Measurements from ENCODE around the gene GSK3A. TPM values are rescaled to one million over a fixed set of nuclear protein-coding genes. Genes with fewer than 3 reads are reported as not detected.

GSK3A gene
- total and polyA plus RNA-seq, 2 donors (not counting 1 experiment from before 2014, with no cell fraction given): 38.5 to 42.0 TPM

GRCh38 chr19:42233106-42233505, 9.3 kb downstream of the GSK3A start:
- Histone ChIP-seq H3K4me2 (replicated peaks; ENCODE audit: low read depth, low read length, poor library complexity, severe bottlenecking) (no peak overlapping the region), H2AFZ (ENCODE audit: insufficient read depth, low read depth, low read length, poor library complexity, severe bottlenecking) (no peak overlapping the region), H4K20me1 (ENCODE audit: control insufficient read depth, insufficient read depth, low read length, poor library complexity, severe bottlenecking) (peaks cover 85% of the 10 kb centered on the region), H3K79me2 (ENCODE audit: control insufficient read depth, insufficient read depth, low read length) (peaks cover 33% of the 10 kb centered on the region), H3K9ac (ENCODE audit: low read length) (no peak overlapping the region), H3K36me3 (replicated peaks in 1 of 2; ENCODE audit: control extremely low read depth in 1 of 2, control insufficient read depth in 1 of 2, extremely low read depth in 1 of 2, insufficient read depth in 2 of 2, low read length in 1 of 2) (peaks cover 3 to 76% of the 10 kb centered on the region in 2 experiments), H3K27ac (ENCODE audit: low read length in 2 of 2) (no peak overlapping the region), H3K4me1 (ENCODE audit: control insufficient read depth in 2 of 2, insufficient read depth in 2 of 2, low read length in 2 of 2) (no peaks in the 10 kb centered on the region), H3K27me3 (replicated peaks in 1 of 4; ENCODE audit: control extremely low read depth in 1 of 4, control insufficient read depth in 3 of 4, insufficient read depth in 4 of 4, low read length in 3 of 4) (no peaks in the 10 kb centered on the region), H3K9me3 (ENCODE audit: control extremely low read depth in 1 of 3, control insufficient read depth in 2 of 3, insufficient read depth in 1 of 3, low read length in 2 of 3) (no peaks in the 10 kb centered on the region), H3K4me3 (ENCODE audit: control extremely low read depth in 1 of 5, extremely low read depth in 1 of 5, insufficient read depth in 1 of 5, low read depth in 2 of 5, low read length in 4 of 5) (no peak overlapping the region)
- no peak overlapping the region for H3K27ac Mint-ChIP-seq
- H3K27me3 Mint-ChIP-seq: no peaks in the 10 kb centered on the region
- DNase-seq (no peak), ATAC-seq (ENCODE audit: low read depth) (no peak)
- H3K4me3 Mint-ChIP-seq: no peak overlapping the region
- ChIA-PET CTCF (interaction anchor here (0.7 to 1.2 kb wide), 4 partner anchors 13 to 125 kb away, joined by 3 to 4 read pairs (median 3); partner anchors contain the start of gene ZNF526), POLR2A (interaction anchor here (1.1 kb wide), 1 partner anchor 10 kb away, joined by 3 read pairs; the partner anchor contains the start of gene GSK3A)
- TF ChIP-seq, protein P1, sequence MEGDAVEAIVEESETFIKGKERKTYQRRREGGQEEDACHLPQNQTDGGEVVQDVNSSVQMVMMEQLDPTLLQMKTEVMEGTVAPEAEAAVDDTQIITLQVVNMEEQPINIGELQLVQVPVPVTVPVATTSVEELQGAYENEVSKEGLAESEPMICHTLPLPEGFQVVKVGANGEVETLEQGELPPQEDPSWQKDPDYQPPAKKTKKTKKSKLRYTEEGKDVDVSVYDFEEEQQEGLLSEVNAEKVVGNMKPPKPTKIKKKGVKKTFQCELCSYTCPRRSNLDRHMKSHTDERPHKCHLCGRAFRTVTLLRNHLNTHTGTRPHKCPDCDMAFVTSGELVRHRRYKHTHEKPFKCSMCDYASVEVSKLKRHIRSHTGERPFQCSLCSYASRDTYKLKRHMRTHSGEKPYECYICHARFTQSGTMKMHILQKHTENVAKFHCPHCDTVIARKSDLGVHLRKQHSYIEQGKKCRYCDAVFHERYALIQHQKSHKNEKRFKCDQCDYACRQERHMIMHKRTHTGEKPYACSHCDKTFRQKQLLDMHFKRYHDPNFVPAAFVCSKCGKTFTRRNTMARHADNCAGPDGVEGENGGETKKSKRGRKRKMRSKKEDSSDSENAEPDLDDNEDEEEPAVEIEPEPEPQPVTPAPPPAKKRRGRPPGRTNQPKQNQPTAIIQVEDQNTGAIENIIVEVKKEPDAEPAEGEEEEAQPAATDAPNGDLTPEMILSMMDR (IDR thresholded peaks at IDR 0.05): no peak
- no peak for TF ChIP-seq EZH2 (IDR thresholded peaks at IDR 0.05; ENCODE audit: borderline replicate concordance, insufficient read depth, low read depth, low read length, poor library complexity, severe bottlenecking)
- intact Hi-C loops (cut with micrococcal nuclease): no loop called here
- peaks cover 7% of the 10 kb centered on the region for H3K4me1 Mint-ChIP-seq
- no peaks in the 10 kb centered on the region for H3K9me3 Mint-ChIP-seq (ENCODE audit: insufficient read depth)
- WGBS (ENCODE audit: insufficient coverage): 96% methylated on average over 4 of the region's 7 CpGs

DNA sequence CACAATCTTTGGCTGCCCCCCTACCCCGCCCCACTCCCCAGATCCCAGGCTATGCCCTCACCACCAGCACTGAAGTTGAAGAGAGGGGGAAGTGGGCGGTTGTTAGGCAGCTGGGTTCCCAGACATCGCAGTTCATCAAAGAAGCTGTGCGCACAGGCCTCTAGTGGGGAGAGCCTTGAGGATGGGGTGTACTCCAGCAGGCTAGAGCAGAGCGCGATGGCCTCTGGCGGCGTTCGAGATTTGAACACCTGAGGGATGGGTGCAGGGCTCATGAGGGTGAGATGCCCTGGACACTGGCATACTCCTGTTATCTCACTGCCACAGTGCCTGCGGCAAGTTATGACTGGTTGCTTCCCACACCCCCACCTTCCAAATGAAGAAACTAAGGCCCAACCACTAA, 10.0 kb downstream of the GSK3A start:
- H3K4me2 ChIP-seq (replicated peaks; ENCODE audit: low read depth, low read length, poor library complexity, severe bottlenecking): no peak overlapping the region
- no peak overlapping the region for H3K4me3 ChIP-seq (ENCODE audit: control extremely low read depth in 1 of 5, extremely low read depth in 1 of 5, insufficient read depth in 1 of 5, low read depth in 2 of 5, low read length in 4 of 5)
- H3K27me3 ChIP-seq (replicated peaks in 1 of 4; ENCODE audit: control extremely low read depth in 1 of 4, control insufficient read depth in 3 of 4, insufficient read depth in 4 of 4, low read length in 3 of 4): no peaks in the 10 kb centered on the region
- ATAC-seq (ENCODE audit: low read depth): no peak
- H3K79me2 ChIP-seq (ENCODE audit: control insufficient read depth, insufficient read depth, low read length): peaks cover 31% of the 10 kb centered on the region
- no peaks in the 10 kb centered on the region for H3K4me1 ChIP-seq (ENCODE audit: control insufficient read depth in 2 of 2, insufficient read depth in 2 of 2, low read length in 2 of 2)
- no peak overlapping the region for H2AFZ ChIP-seq (ENCODE audit: insufficient read depth, low read depth, low read length, poor library complexity, severe bottlenecking)
- intact Hi-C loops (cut with micrococcal nuclease): no loop called here
- ChIA-PET CTCF (no interaction called here), POLR2A (no interaction called here)
- no peak for DNase-seq
- Mint-ChIP-seq H3K4me3 (no peak overlapping the region), H3K9me3 (ENCODE audit: insufficient read depth) (no peaks in the 10 kb centered on the region), H3K27me3 (no peaks in the 10 kb centered on the region), H3K4me1 (peaks cover 7% of the 10 kb centered on the region), H3K27ac (no peak overlapping the region)
- TF ChIP-seq, protein P1 (IDR thresholded peaks at IDR 0.05): no peak
- TF ChIP-seq EZH2 (IDR thresholded peaks at IDR 0.05; ENCODE audit: borderline replicate concordance, insufficient read depth, low read depth, low read length, poor library complexity, severe bottlenecking): no peak
- H3K9me3 ChIP-seq (ENCODE audit: control extremely low read depth in 1 of 3, control insufficient read depth in 2 of 3, insufficient read depth in 1 of 3, low read length in 2 of 3): no peaks in the 10 kb centered on the region
- H3K27ac ChIP-seq (ENCODE audit: low read length in 2 of 2): no peak overlapping the region
- H3K36me3 ChIP-seq (replicated peaks in 1 of 2; ENCODE audit: control extremely low read depth in 1 of 2, control insufficient read depth in 1 of 2, extremely low read depth in 1 of 2, insufficient read depth in 2 of 2, low read length in 1 of 2): peaks cover 3 to 76% of the 10 kb centered on the region in 2 experiments
- no peak overlapping the region for H3K9ac ChIP-seq (ENCODE audit: low read length)
- H4K20me1 ChIP-seq (ENCODE audit: control insufficient read depth, insufficient read depth, low read length, poor library complexity, severe bottlenecking): peaks cover 88% of the 10 kb centered on the region
- 100% methylated on average over 3 of the region's 10 CpGs for WGBS (ENCODE audit: insufficient coverage)
